HepG2 (cell line): ENCODE data around the gene CHST12. TPM values are rescaled to one million over a fixed set of nuclear protein-coding genes. Genes with fewer than 3 reads are reported as not detected.

Experiments used
- ARID2 ChIP-seq: sonication (generic); formaldehyde crosslinking; IDR thresholded peaks from 2 replicates; pipeline ENCODE4 v1.8.1; 2022; ENCODE audit warnings: mild to moderate bottlenecking, missing genetic modification reagents, borderline replicate concordance
- ATAD3A ChIP-seq: sonication (generic); formaldehyde crosslinking; IDR thresholded peaks from 2 replicates; pipeline ENCODE4 v1.4.0; 2020; ENCODE audit warnings: missing genetic modification reagents
- DNMT1 ChIP-seq: sonication (generic); formaldehyde crosslinking; IDR thresholded peaks from 2 replicates; pipeline ENCODE4 v1.5.1; 2020; ENCODE audit warnings: mild to moderate bottlenecking, missing genetic modification reagents
- ISX ChIP-seq: sonication (generic); formaldehyde crosslinking; conservative IDR thresholded peaks from 2 replicates; pipeline ENCODE4 v1.5.0; 2020; ENCODE audit warnings: missing genetic modification reagents
- MIXL1 ChIP-seq: IDR thresholded peaks from 2 replicates; pipeline ENCODE4 v1.6.1; 2016
- MLLT10 ChIP-seq: sonication (generic); formaldehyde crosslinking; IDR thresholded peaks from 2 replicates; pipeline ENCODE4 v1.4.0; 2020; ENCODE audit warnings: missing genetic modification reagents
- MYC ChIP-seq: sonication (generic); formaldehyde crosslinking; IDR thresholded peaks from 2 replicates; pipeline ENCODE4 v1.9.0; 2021; ENCODE audit warnings: missing genetic modification reagents, borderline replicate concordance
- NFYB ChIP-seq: sonication (generic); formaldehyde crosslinking; IDR thresholded peaks from 2 replicates; pipeline ENCODE4 v1.4.0; 2020; ENCODE audit warnings: missing genetic modification reagents
- NFYC ChIP-seq: IDR thresholded peaks from 2 replicates; pipeline ENCODE4 v1.6.1; 2016; ENCODE audit warnings: missing genetic modification reagents, missing compliant biosample characterization
- ONECUT2 ChIP-seq: sonication (generic); formaldehyde crosslinking; IDR thresholded peaks from 2 replicates; pipeline ENCODE4 v1.4.0; 2020; ENCODE audit warnings: missing genetic modification reagents
- PCBP1 ChIP-seq: fragments of 200-400 bp; formaldehyde crosslinking; IDR thresholded peaks from 2 replicates; pipeline ENCODE4 v1.6.1; 2017; ENCODE audit warnings: mild to moderate bottlenecking, low read depth, low read length, borderline replicate concordance
- RAD51 ChIP-seq: fragments of 450-650 bp; IDR thresholded peaks from 2 replicates; pipeline ENCODE4 v1.6.1; 2016; ENCODE audit warnings: borderline replicate concordance
- SOX6 ChIP-seq, 2 experiments: fragments of 450-650 bp in 1 of 2; sonication (generic) in 1 of 2; formaldehyde crosslinking in 1 of 2; IDR thresholded peaks; 2 replicates each; pipeline versions ENCODE4 v1.4.0 to v1.6.1; 2017 to 2020; ENCODE audit warnings: antibody characterized with exemption in 1 of 2, mild to moderate bottlenecking in 1 of 2, missing genetic modification reagents in 1 of 2
- SP2 ChIP-seq: sonication (generic); formaldehyde crosslinking; IDR thresholded peaks from 2 replicates; pipeline ENCODE4 v1.5.1; 2020; ENCODE audit warnings: mild to moderate bottlenecking, missing genetic modification reagents
- SRY ChIP-seq: sonication (generic); formaldehyde crosslinking; IDR thresholded peaks from 2 replicates; pipeline ENCODE4 v1.8.0; 2022; ENCODE audit warnings: mild to moderate bottlenecking, missing genetic modification reagents
- TGIF2 ChIP-seq: IDR thresholded peaks from 2 replicates; pipeline ENCODE4 v1.6.1; 2016; ENCODE audit warnings: control low read depth, missing compliant biosample characterization
- YEATS2 ChIP-seq: sonication (generic); formaldehyde crosslinking; IDR thresholded peaks from 2 replicates; pipeline ENCODE4 v1.4.0; 2020; ENCODE audit warnings: missing genetic modification reagents, borderline replicate concordance
- ZFYVE20 ChIP-seq: sonication (generic); formaldehyde crosslinking; IDR thresholded peaks from 2 replicates; pipeline ENCODE4 v1.8.0; 2023; ENCODE audit warnings: low read depth, mild to moderate bottlenecking, moderate library complexity, missing genetic modification reagents, borderline replicate concordance
- ZNF615 ChIP-seq: sonication (generic); formaldehyde crosslinking; IDR thresholded peaks from 2 replicates; pipeline ENCODE4 v1.5.0; 2020; ENCODE audit warnings: mild to moderate bottlenecking, missing genetic modification reagents, borderline replicate concordance
- ZNF629 ChIP-seq: sonication (generic); formaldehyde crosslinking; conservative IDR thresholded peaks from 2 replicates; pipeline ENCODE4 v1.5.0; 2020; ENCODE audit warnings: missing genetic modification reagents
- ZNF720 ChIP-seq: sonication (generic); formaldehyde crosslinking; IDR thresholded peaks from 2 replicates; pipeline ENCODE4 v1.4.0; 2020; ENCODE audit warnings: missing genetic modification reagents
- ZNF773 ChIP-seq: sonication (generic); formaldehyde crosslinking; IDR thresholded peaks from 2 replicates; pipeline ENCODE4 v1.4.0; 2020; ENCODE audit warnings: missing genetic modification reagents, borderline replicate concordance
- ZNF776 ChIP-seq: sonication (generic); formaldehyde crosslinking; IDR thresholded peaks from 2 replicates; pipeline ENCODE4 v1.4.0; 2020; ENCODE audit warnings: mild to moderate bottlenecking, missing genetic modification reagents
- ZSCAN22 ChIP-seq: sonication (generic); formaldehyde crosslinking; IDR thresholded peaks from 2 replicates; pipeline ENCODE4 v1.4.0; 2020; ENCODE audit warnings: mild to moderate bottlenecking, missing genetic modification reagents
- polyA plus RNA-seq, 8 experiments: library from polyadenylated mRNA; depleted of rRNA in 3 of 8; stranded (reverse) in 7 of 8; unstranded in 1 of 8; fragments of >200 nt; fragmentation: Illumina TruSeq in 4 of 8; extraction: Trizol in 4 of 8; gene quantifications; 2 replicates each; pipeline versions ENCODE4 v1.2.1 to v1.2.3, GENCODE V29; 2011 to 2016; ENCODE audit warnings: low read depth in 4 of 8, missing spikeins in 1 of 8, mixed read lengths in 1 of 8; ENCODE audit not compliant: insufficient read depth in 1 of 8
- total RNA-seq, 5 experiments: library from RNA; depleted of rRNA; stranded (reverse); fragments of >200 nt; fragmentation: Illumina TruSeq; extraction: Trizol; gene quantifications; 2 replicates each; pipeline ENCODE4 v1.2.3, GENCODE V29; 2016; ENCODE audit warnings: low read depth in 1 of 5
- TF ChIP-seq, protein P1 (sequence below): IDR thresholded peaks from 2 replicates; pipeline ENCODE4 v1.6.1; 2012; ENCODE audit warnings: low read length, improper control_type of control experiment
- TF ChIP-seq, protein P2 (sequence below): IDR thresholded peaks from 2 replicates; pipeline ENCODE4 v1.6.1; 2016; ENCODE audit warnings: low read depth
- TF ChIP-seq, protein P3 (sequence below): sonication (generic); formaldehyde crosslinking; IDR thresholded peaks from 2 replicates; pipeline ENCODE4 v1.5.1; 2020; ENCODE audit warnings: missing genetic modification reagents, mild to moderate bottlenecking, borderline replicate concordance

The CHST12 gene
- total and polyA plus RNA-seq, 2 of the 13 experiments (the other 11 are each of a cell fraction or from before 2014, with no cell fraction given) = 6.4 to 15.8 TPM

DNA sequence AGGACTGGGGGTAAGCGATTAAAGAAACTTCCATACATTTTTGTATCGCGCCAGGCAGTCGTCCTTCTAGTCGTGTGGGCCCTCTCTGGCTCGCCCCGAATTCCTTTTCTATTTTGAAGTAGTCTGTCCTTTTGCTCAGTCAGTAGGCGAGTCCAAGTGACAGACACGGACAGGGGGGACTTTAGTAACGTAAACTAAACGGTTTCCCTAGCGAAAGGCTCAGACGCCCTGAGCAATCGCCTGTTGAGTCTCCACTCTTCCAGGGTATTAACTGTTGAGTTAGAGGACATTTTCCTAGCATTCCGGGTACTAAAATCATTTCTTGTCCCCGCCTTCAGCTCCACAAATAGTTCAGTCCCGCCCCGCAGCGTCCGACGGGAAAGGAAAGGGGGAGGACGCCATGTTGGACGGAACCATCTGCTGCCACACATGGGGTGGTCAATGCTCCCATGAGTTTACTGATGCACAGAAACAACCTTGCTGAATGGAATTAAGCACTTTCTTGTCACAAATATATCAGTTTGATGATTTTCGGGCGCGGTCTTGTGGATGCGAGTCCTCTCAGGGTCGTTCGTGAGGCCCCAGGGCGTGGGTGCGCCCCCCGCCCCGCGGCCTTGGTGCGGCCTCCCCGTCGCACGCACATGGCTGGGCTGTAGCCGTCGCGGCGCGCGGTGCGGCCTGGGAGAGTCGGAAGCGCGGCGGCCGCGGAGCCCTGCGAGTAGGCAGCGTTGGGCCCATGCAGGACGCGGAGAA is 49.0 kb upstream of the CHST12 start, which contains the start of gene EIF3B (continued):
- TF ChIP-seq MYC (peak; percentile 100), DNMT1 (no peak), PCBP1 (no peak), TGIF2 (CRISPR knock-in tag) (peak; percentile 72; the same call in 1 of the 2 replicates), ZSCAN22 (CRISPR knock-in tag) (peak; percentile 41; the same call in 1 of the 2 replicates), ZNF720 (no peak), NFYB (CRISPR knock-in tag) (no peak), SRY (CRISPR knock-in tag) (no peak; the same call in 1 of the 2 replicates), MIXL1 (CRISPR knock-in tag) (no peak), ZFYVE20 (CRISPR knock-in tag) (0 out of 2 replicates have a peak, but pooled peaks have one; percentile 53), RAD51 (no peak), YEATS2 (peak; percentile 54), ATAD3A (CRISPR knock-in tag) (no peak), NFYC (no peak), ZNF629 (CRISPR knock-in tag) (no peak), ISX (no peak), SOX6 (IDR thresholded peaks at IDR 0.05) (no peak), SOX6 (CRISPR knock-in tag; IDR thresholded peaks at IDR 0.05) (no peak), ZNF776 (CRISPR knock-in tag) (no peak), SP2 (CRISPR knock-in tag) (peak; percentile 31; the same call in 1 of the 2 replicates), ZNF773 (CRISPR knock-in tag) (no peak), MLLT10 (no peak), ARID2 (CRISPR knock-in tag) (no peak; the same call in 1 of the 2 replicates), ONECUT2 (CRISPR knock-in tag) (no peak), ZNF615 (no peak)
- TF ChIP-seq, protein P1, sequence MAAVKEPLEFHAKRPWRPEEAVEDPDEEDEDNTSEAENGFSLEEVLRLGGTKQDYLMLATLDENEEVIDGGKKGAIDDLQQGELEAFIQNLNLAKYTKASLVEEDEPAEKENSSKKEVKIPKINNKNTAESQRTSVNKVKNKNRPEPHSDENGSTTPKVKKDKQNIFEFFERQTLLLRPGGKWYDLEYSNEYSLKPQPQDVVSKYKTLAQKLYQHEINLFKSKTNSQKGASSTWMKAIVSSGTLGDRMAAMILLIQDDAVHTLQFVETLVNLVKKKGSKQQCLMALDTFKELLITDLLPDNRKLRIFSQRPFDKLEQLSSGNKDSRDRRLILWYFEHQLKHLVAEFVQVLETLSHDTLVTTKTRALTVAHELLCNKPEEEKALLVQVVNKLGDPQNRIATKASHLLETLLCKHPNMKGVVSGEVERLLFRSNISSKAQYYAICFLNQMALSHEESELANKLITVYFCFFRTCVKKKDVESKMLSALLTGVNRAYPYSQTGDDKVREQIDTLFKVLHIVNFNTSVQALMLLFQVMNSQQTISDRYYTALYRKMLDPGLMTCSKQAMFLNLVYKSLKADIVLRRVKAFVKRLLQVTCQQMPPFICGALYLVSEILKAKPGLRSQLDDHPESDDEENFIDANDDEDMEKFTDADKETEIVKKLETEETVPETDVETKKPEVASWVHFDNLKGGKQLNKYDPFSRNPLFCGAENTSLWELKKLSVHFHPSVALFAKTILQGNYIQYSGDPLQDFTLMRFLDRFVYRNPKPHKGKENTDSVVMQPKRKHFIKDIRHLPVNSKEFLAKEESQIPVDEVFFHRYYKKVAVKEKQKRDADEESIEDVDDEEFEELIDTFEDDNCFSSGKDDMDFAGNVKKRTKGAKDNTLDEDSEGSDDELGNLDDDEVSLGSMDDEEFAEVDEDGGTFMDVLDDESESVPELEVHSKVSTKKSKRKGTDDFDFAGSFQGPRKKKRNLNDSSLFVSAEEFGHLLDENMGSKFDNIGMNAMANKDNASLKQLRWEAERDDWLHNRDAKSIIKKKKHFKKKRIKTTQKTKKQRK = no peak
- TF ChIP-seq, protein P2, sequence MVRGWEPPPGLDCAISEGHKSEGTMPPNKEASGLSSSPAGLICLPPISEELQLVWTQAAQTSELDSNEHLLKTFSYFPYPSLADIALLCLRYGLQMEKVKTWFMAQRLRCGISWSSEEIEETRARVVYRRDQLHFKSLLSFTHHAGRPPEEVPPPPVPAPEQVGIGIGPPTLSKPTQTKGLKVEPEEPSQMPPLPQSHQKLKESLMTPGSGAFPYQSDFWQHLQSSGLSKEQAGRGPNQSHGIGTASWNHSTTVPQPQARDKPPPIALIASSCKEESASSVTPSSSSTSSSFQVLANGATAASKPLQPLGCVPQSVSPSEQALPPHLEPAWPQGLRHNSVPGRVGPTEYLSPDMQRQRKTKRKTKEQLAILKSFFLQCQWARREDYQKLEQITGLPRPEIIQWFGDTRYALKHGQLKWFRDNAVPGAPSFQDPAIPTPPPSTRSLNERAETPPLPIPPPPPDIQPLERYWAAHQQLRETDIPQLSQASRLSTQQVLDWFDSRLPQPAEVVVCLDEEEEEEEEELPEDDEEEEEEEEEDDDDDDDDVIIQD (CRISPR knock-in tag) = no peak
- TF ChIP-seq, protein P3, sequence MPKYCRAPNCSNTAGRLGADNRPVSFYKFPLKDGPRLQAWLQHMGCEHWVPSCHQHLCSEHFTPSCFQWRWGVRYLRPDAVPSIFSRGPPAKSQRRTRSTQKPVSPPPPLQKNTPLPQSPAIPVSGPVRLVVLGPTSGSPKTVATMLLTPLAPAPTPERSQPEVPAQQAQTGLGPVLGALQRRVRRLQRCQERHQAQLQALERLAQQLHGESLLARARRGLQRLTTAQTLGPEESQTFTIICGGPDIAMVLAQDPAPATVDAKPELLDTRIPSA (CRISPR knock-in tag) = no peak
